NK-92 (cell line): ENCODE measurements around the gene NKX2-3.

Source experiments
- DNase-seq: peaks from one replicate; lab custom pipeline; 2025; ENCODE audit not compliant: unreplicated experiment; lab: John Stamatoyannopoulos, UW

Gene NKX2-3

GRCh38 chr10:99532687-99533495 lies at the start of gene NKX2-3:
NKX2-3 (plus strand) TSS chr10:99532942; CDS start chr10:99533132, 190 bp downstream.
- DNase-seq: no peak

DNA sequence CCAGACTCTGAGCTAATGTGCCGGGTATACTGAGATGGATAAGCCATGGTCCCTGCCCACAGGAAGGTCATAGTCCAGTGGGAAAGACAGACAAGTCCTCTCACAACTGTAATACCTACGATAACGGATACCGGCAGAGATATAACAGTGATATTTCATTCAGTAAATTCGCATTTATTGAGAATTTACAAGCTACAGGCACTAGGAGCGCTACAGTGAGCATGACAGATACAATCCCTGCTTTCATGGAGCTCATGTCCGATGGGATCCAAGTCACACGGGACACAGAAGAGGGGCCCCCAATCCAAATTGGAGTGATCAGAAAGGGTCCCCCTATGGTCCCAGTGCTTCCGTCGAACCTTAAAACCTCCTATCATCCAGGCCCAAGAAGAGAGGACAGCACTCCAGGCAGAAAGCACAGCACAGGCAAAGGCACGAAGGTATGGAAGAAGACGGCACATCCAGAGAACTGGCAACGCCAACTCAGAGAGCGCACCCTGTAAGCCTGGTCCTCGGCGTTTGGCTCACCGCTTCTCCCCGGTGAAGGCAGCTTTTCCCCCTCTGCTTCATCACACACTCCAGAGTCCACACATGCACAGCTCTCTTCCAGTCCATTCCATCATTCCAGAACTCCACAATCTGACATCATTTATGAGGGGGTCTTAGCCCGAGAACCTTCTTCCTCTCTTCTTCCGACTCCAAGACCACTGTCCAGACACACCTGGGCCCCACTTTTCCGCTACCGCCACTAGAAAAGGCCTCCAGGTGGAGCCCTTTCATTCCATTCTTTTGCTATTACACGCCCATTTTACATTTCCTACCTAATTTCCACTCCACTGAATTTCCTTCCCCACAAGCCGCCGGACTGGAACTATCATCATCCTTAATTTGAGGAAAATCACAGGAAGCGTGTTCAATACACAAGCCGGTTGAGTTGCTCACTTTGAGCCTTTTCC lies 47.8 kb upstream of the NKX2-3 start:
- no peak for DNase-seq

DNA sequence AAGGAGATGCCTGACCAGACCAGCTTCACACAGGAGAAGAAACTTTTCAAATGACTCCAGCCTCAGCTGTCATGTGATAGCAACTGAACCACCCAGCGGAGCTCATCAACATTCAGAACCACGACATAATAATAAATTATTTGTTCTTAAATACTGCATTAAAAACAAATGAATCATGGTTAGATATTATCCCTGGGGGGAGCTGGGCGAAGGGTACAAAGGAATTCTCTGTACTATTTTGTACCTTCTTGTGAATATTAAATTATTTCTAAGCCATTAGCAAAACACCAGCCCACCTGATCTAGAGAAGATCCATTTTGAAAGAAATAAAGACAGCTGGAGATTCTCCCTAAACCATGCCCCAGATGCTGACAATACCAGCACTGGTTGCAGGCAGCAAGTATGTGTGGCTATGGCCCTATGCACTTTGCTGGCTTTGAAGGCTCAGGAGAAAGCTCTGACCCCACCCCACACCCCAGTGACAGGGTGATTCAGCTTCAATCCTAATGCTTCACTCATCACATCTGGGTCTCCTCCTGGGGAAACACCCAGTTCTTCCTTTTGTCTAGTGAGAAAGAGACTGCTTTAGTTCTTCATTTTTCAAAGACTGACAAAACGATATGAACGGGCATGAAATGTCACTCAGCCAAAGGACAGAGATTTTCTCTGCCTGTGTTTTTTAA lies 45.5 kb upstream of the NKX2-3 start:
- DNase-seq: no peak

DNA sequence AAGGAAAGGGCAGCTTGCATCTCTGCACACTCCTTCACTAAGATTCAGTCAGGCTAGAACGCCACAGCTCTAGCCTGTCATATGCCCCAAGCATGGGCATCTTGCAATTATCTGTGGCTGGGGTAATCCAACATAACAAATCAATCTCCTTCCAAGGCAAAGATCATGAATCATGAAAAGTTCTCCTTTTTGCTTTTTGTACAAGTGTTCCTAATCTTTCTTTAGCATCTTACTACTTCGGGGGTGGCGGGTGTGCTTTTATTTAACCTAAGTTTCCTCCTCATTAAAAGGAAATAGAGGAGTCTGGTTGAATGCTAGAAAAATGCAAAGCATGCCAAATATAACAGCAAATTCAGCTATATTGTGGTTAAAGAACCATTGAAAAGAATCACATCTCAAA lies 43.5 kb upstream of the NKX2-3 start:
- DNase-seq: no peak

GRCh38 chr10:99497343-99498025 lies 35.3 kb upstream of the NKX2-3 start:
- DNase-seq: no peak

GRCh38 chr10:99506416-99506815 lies 26.3 kb upstream of the NKX2-3 start:
- no peak for DNase-seq

DNA sequence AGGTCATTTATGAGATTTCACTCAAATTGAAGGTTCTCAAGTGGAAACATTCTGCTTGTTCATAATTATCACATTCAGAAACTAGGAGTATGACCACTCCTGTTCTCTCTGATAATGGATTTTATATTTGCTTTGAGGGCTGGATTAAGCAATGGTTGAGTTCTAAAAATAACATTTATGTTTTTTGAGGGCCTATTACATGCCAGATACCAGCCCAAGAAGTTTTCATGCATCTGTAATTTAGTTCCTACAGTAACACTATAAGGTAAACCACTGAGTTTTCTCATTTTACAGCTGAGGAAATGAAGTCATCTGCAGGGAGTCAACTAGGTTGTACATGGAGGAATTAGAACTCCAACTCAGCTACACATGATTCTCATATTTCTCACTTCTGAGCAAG lies 25.5 kb upstream of the NKX2-3 start:
- DNase-seq: no peak

GRCh38 chr10:99513061-99513460 lies 19.7 kb upstream of the NKX2-3 start:
- no peak for DNase-seq

DNA sequence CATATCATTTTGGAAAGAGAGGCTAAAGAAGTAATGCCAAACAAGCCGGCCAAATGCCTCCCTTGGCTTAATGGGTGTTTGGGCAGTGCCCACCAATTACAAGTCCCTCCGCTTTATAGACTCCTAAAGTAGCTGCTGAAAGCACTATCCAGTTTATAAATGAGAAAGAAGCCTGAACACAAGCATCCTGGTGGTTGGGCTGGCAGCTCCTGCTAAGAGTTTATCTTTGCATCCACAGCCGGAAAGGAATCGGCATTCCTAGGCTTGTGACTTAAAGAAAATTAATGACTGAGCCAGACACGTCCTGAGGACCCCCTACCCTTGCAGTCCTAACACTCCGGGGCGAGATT lies 13.1 kb upstream of the NKX2-3 start:
- no peak for DNase-seq

- DNase-seq: no peak
Observed at GRCh38 chr10:99520040-99520846, 12.5 kb upstream of the NKX2-3 start.

DNA sequence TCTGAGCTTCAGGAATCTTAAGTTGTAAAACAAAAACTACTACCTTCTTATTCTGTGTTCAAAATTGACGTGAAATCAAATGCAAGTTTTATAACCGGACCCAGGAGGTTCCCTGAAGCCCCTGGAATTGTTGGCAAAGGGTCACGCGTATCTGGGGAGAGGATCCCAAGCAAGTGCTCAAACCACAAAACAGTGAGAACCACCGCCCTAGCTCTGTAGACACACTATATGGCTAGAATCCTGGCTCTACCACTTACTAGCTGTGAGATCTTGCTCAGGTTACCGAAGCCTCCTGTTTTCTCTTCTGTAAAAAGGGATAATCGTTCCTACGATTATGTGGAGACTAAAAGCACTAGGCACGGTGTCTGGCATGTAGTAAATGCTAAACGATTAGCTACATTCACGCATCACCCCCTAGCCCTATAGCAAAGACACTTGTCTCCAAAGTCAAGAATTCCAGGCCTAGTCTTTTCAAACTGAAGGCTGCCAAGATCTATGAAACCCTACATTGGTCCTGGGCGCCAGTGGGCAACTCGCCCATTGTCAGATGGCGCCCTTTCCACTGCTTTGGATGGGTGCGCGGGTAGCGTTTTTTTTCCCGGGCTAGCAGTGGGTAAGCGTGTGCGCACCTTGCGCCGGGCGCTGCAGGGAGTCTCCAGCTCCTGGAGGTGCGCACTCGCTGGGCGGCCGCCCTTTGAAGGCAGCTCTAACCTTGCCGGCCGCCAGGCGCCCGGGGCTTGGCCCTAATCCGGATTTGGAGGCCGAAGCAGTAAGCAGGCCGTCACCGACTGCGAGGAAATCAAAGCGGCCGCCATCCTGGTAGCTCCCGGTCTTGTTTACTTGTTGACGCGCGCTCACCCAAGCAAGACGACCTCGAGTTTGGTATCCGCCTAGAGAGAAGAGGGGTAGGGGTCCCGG lies 11.6 kb upstream of the NKX2-3 start:
- DNase-seq: no peak

DNA sequence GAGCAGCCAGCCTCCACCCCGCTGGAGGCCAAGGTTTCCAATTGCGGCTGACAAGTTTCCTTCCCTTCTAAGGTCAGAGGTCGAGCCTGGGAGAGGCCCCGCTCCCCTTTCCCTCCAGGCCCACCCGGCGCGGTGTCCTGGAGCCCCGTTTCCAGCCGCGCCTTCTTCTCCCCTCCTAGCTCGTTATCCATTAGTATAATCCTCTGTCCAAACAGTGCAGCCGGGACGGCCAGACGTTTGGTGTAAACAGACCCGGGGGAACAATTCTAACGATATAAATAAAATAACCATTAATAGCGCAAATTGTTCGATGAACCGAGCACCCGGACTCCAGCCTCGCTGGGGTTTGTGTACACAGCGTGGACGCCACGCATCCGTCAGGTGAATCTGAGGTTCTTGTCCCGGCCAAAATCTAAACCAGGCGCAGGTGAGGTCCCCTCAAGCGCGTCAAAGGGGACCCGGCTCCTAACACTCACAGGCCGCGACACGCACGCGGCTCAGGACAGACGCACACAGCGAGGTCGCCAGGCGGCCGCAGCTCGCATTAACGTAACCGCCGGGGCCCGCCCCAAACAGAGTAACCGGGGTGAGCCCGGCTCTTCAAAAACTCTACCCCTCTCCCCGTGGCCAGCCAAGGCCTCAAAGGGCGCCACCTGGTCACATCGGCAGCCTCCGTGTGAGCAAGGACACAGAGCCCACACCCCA lies 10.8 kb upstream of the NKX2-3 start:
- DNase-seq: no peak

DNA sequence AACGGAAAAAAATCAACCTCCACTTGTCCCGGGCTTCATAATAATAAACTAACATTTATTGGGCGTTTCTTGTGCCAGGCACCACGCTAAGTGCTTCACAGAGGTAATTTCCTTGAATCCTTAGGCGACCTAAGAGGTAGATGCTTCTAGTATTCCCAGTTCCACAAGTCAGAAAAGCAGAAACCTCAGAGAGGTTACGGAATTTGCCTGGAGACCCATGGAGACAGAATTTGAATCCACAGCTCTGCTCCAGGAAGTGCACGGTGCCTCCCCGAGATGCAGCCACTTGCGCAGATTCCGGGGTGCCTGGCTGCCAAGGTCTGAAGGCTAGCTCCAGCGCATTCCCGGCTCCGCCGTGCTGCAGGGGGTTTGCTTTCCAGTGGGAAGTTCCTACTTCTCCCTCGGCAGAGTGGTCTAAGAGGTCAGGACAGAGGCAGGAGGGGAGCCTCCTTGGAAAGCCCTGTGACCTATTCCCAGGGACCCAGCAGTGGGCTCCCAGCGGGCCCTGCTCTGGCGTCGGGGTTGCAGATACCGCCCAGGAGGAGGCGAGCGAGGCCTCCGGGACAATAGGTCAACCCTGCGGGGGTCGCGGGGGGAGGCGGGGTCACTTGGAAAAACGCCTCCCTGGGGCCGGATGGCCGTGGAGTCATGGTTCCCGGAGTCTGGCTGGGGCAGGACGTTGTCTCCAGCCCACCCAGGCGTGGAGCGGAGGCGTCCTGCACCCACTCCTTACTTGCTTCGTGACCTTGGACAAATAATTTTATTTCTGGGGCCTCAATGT lies 10.1 kb upstream of the NKX2-3 start:
- DNase-seq: no peak

- DNase-seq: no peak
Observed at GRCh38 chr10:99523251-99523773, 9.4 kb upstream of the NKX2-3 start.

DNA sequence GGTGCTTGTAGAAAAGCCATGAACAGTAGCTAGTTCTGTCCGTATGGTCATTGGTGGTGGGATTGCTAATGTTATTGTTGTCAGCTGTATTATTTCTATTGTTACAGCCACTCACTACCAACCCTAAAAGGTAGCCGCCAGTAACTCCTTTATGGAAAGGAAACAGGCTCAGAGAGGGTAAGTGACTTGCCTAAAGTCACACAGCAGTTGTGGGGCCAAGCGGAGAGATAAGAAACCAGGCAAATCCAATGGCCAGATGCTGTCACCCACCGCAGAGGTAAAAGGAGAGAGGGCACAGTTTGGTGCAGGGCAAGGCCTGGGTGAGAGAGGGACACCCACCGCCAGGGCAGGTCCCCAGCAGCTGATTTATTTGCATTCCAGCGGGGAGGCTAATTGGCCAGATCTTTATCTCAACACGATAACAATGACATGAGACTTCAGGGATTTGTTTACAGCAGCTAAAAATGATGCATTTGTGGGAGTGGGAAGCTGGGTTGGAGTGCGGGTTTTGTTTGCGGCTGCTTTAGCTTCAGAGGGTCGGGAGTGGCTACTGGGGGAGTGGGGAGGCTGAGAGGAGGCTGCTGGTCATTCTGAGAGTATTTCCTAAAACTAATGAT lies 8.6 kb upstream of the NKX2-3 start:
- no peak for DNase-seq

- no peak for DNase-seq
Observed at GRCh38 chr10:99524736-99525380, 7.9 kb upstream of the NKX2-3 start.

GRCh38 chr10:99525897-99526296 lies 6.8 kb upstream of the NKX2-3 start:
- DNase-seq: no peak
